ENCODE results near the gene EPHB2. TPM values are rescaled to one million over a fixed set of nuclear protein-coding genes. Genes with fewer than 3 reads are reported as not detected.

EPHB2 gene
- total and polyA plus RNA-seq, 2 of the 4 experiments (the other 2 are of a cell fraction) = 52.3 to 58.8 TPM

DNA sequence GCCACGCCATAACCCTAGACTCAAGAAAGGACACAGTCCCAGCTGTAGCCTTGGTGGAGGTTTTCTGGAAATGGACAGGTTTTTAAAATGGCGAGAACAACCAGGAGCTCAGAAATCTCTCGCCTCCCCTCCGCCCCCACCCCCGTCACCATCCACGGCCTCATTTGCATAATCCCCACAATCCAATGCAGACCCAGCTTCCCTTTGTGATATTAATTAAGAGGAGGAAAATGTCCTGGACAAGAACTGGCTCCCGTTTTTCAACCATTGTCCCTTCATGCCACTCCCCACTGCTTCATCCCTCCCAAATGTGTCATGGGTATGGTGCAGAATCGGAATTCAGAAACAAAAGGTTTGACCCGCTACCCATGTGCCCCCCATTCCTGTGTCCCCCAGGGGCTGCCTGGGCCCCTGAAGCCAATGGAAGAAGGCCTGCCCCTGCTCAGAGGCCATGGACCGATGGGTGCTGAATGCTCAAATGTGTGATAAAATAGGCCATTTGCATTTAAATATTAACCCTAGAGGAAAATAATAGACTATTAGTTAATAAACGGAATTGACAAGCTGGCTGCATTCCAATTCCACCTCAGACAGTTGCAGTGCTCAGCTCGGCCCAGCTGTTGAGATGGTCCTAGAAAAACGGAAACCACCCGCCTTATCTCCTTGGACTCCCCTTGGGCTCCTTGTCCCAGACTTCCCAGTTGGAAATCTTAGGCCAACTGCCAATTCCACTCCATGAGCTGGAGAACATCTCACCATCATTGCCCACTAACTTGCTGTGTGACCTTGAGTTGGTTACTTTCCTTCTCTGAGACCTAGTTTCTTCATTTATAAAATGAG is 10.7 kb upstream of the EPHB2 start:
- Histone ChIP-seq H4K5ac (ENCODE audit: low read depth, low read length) (no peak overlapping the region), H3K14ac (replicated peaks; ENCODE audit: low read depth, low read length) (no peak overlapping the region), H3K23ac (ENCODE audit: low read depth, low read length) (no peak overlapping the region), H2AFZ (replicated peaks; ENCODE audit: low read length, poor library complexity) (no peak overlapping the region), H3K9me1 (ENCODE audit: insufficient read depth, low read length) (no peaks in the 10 kb centered on the region), H3K36me3 (ENCODE audit: control insufficient read depth, insufficient read depth, low read length) (no peaks in the 10 kb centered on the region), H3K27ac (ENCODE audit: insufficient read depth, low read length) (no peak overlapping the region), H4K8ac (ENCODE audit: low read depth in 2 of 2, low read length in 2 of 2) (no peak overlapping the region), H4K91ac (ENCODE audit: insufficient read depth, low read depth, low read length) (no peak overlapping the region), H2BK5ac (ENCODE audit: low read depth, low read length, poor library complexity, severe bottlenecking) (no peak overlapping the region), H3K4me3 (ENCODE audit: insufficient read depth, low read depth, low read length) (no peak overlapping the region), H3K9ac (ENCODE audit: low read depth, low read length) (no peak overlapping the region), H3K79me1 (ENCODE audit: low read depth in 1 of 2, low read length in 2 of 2) (no peaks in the 10 kb centered on the region), H3K4me1 (ENCODE audit: control insufficient read depth, insufficient read depth, low read length) (0 out of 2 replicates have a peak, but pooled peaks cover 1% of the 10 kb centered on the region), H2BK20ac (ENCODE audit: low read depth, low read length) (no peak overlapping the region), H3K4me2 (ENCODE audit: low read depth, low read length) (no peak overlapping the region), H2AK5ac (ENCODE audit: low read depth, low read length) (no peak overlapping the region), H3K56ac (ENCODE audit: extremely low read depth, insufficient read depth, low read length) (no peak overlapping the region), H3K27me3 (ENCODE audit: control insufficient read depth, insufficient read depth, low read length) (peaks cover 2% of the 10 kb centered on the region; the same call in 1 of the 2 replicates), H2BK120ac (ENCODE audit: low read depth, low read length) (no peak overlapping the region), H3K4ac (ENCODE audit: low read depth, low read length) (no peak overlapping the region), H2BK15ac (ENCODE audit: low read depth, low read length) (no peak overlapping the region), H2AK9ac (replicated peaks; ENCODE audit: low read depth, low read length, poor library complexity) (no peak overlapping the region), H3K9me3 (ENCODE audit: control insufficient read depth, insufficient read depth, low read length) (no peaks in the 10 kb centered on the region), H3K18ac (ENCODE audit: low read depth, low read length) (no peak overlapping the region), H4K20me1 (ENCODE audit: insufficient read depth, low read length) (no peaks in the 10 kb centered on the region)
- DNase-seq (no peak), ATAC-seq (ENCODE audit: low read depth) (no peak)
- ChIA-PET CTCF (interaction anchor here (0.8 to 1.1 kb wide), 2 partner anchors 162 to 163 kb away, joined by 3 read pairs; no protein-coding TSS in a partner anchor), POLR2A (ENCODE audit: unreplicated experiment) (no interaction called here)
- dilution Hi-C loops (cut with HindIII; ENCODE audit: low sequenced_read_pairs, unreplicated experiment) (no loop called here), intact Hi-C loops (cut with micrococcal nuclease) (no loop called here), in situ Hi-C loops (cut with MboI; ENCODE audit: low sequenced_read_pairs) (loop anchor here (10.0 kb wide), 1 partner anchor 185 kb away; no protein-coding TSS in a partner anchor)
- TF ChIP-seq NFE2L2 (IDR thresholded peaks at IDR 0.05; ENCODE audit: low read depth, low read length) = no peak
- TF ChIP-seq MAFK (IDR thresholded peaks at IDR 0.05; ENCODE audit: low read depth, low read length) = no peak
- no peak for TF ChIP-seq RCOR1 (IDR thresholded peaks at IDR 0.05; ENCODE audit: insufficient replicate concordance, low read length)
- TF ChIP-seq BHLHE40 (IDR thresholded peaks at IDR 0.05; ENCODE audit: low read depth, low read length) = no peak
- no peak for TF ChIP-seq FOS (IDR thresholded peaks at IDR 0.05; ENCODE audit: low read depth, low read length)
- TF ChIP-seq CHD1 (IDR thresholded peaks at IDR 0.05; ENCODE audit: low read depth, low read length) = no peak
- no peak for TF ChIP-seq POLR2A (IDR thresholded peaks at IDR 0.05; ENCODE audit: low read depth, low read length)
- TF ChIP-seq MXI1 (IDR thresholded peaks at IDR 0.05; ENCODE audit: borderline replicate concordance, low read depth, low read length) = no peak
- TF ChIP-seq, protein P1, sequence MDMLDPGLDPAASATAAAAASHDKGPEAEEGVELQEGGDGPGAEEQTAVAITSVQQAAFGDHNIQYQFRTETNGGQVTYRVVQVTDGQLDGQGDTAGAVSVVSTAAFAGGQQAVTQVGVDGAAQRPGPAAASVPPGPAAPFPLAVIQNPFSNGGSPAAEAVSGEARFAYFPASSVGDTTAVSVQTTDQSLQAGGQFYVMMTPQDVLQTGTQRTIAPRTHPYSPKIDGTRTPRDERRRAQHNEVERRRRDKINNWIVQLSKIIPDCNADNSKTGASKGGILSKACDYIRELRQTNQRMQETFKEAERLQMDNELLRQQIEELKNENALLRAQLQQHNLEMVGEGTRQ (IDR thresholded peaks at IDR 0.05; ENCODE audit: low read depth, low read length) = no peak
- no TSS peak for BruUV-seq (replicated peaks)
- no CpG with 5 or more reads among the region's 14 CpGs for WGBS, 2 experiments (ENCODE audit: extremely low coverage in 2 of 2, insufficient read length in 1 of 2)

All from IMR-90 (cell line).